ENCODE data around the gene EXOC6B.

GRCh38 chr2:72513011-72513410 is 312.8 kb downstream of the EXOC6B start:
- TF ChIP-seq CTCF (IDR thresholded peaks at IDR 0.05) (no peak), POLR2A (IDR thresholded peaks at IDR 0.05) (no peak), EP300 (IDR thresholded peaks at IDR 0.05) (no peak)

Data from stomach (tissue), 4 donors.